GM12892 (cell line): ENCODE data around the gene JHY.

Experiments used
- POLR2A ChIP-seq: IDR thresholded peaks from 2 replicates; pipeline ENCODE4 v1.6.1; 2011; ENCODE audit warnings: low read depth, low read length, control low read depth
- POLR2AphosphoS5 ChIP-seq: IDR thresholded peaks from 2 replicates; pipeline ENCODE4 v1.6.1; 2011; ENCODE audit warnings: low read depth, low read length, control low read depth

DNA sequence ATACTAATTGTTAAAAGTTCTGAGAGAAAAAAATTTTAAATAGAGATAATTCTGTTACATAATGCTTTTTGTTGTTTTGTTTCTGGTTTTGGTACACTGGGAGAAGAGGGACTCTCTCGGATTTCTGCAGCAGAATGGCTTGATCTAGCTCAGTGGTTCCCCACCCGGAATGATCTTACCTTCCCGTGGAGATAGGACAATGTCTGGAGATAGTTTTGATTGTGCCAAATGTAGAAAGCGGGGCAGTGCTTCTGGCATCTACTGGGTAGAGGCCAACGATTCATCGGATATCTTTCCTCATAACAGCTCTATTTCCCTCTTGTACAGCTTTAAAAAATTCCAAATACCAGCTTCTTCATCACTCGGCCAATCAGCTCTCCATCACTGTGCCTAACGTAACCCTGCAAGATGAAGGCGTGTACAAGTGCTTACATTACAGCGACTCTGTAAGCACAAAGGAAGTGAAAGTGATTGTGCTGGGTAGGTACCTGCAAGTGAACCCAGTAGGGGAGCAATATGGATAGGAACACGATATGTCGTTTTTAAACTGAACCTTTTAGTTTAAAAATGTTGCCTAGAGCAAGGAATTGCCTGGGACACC is 31.1 kb upstream of the JHY start:
- TF ChIP-seq POLR2A (no peak), POLR2AphosphoS5 (no peak)
